HG03159 (cell line): Measurements from ENCODE around the gene ITM2A.

Source experiments
- ATAC-seq: cut with Tn5 transposase; IDR thresholded peaks from one replicate; pipeline ENCODE4 v1.9.1; 2021; ENCODE audit warnings: mild to moderate bottlenecking, moderate library complexity; ENCODE audit not compliant: unreplicated experiment

The ITM2A gene

DNA sequence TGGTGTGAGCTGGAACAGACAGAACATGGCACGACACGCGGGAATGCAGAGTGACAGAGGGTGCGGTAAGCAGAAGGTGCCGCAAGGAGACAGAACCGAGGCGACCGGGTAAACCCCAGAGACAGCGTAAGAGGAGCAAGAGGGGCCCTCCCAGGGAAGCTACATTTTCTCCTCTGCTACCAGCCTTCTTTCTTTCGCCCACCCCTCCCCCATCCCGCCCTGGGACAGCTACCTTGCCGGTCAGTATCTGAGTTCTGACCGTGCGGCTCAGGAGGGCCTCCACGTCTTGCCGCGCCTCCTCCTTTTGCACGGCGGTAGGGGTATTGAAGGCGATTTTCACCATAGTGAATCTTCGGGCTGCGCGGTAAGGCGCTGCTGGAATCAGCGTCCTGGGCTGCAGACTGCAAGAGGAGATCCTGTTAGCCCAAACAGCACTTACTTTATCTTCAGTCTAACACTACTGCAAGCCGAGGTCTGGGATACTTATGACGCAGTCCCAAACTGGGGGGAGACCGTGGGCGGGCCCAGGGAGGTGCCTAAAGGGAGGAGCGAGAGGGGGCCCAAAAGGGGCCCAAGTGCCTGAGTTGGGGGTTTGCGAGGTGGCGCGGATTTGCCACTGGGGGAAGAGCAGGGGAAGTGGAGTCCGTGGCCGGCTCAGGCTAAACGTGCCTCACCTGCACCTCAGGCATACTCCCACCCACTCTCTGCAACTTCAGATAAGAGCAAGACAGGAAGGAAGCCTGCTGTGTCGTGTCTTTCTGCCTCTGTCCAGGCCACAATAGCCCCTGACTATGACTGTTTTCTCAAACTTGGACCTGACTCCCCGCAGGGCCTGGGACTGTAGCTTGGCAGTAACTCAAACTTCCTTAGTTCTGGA, at the start of gene ITM2A:
TSS of gene ITM2A (minus strand) at position 462 of the 877 bp plus-strand sequence. CDS start at position 343, 119 bp downstream.
- peak; percentile 79 for ATAC-seq

DNA sequence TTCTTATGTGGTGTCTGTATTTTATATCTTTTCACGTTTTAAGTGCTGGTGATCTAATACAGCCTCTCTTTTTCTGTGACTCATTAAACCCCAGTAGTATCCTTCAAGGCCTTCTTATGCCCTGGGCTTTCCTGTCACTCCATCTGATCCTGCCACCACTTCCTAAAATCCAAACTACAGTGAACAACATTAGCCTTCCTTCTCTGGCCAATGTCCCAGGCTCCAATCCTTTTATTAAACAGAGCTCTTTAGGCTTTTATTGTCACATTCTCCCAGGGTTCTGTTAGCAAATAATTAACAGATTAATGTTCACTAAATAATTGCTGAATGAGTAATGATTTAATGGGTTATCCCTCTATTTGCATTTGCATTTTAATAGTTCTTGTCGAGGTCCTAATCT, 47.9 kb upstream of the ITM2A start:
- no peak for ATAC-seq

- no peak for ATAC-seq
Measured at GRCh38 chrX:79413963-79414362, 46.8 kb upstream of the ITM2A start.

- no peak for ATAC-seq
Measured at GRCh38 chrX:79412972-79413371, 45.8 kb upstream of the ITM2A start.

- ATAC-seq = no peak
Measured at GRCh38 chrX:79412166-79412565, 45.0 kb upstream of the ITM2A start.

DNA sequence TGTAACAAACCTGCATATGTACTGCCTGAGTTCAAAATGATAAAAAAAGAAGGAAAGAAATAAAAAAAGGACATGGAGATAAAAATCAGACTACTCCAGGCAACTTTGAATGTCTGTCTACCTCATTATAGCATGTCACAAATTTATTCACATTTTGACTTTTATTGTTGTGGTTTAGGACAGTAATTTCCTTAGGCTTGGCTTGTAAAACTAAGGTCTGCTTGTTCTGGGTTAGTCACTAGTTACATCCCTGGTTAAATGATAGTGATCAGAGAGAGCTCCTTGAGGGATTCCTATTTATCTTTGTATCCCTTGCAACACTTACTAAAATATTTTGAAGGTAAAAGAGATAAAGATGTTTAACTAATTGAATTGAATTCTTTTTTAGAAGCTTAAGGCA, 42.5 kb upstream of the ITM2A start:
- no peak for ATAC-seq

GRCh38 chrX:79408623-79409322, 41.6 kb upstream of the ITM2A start:
- no peak for ATAC-seq

DNA sequence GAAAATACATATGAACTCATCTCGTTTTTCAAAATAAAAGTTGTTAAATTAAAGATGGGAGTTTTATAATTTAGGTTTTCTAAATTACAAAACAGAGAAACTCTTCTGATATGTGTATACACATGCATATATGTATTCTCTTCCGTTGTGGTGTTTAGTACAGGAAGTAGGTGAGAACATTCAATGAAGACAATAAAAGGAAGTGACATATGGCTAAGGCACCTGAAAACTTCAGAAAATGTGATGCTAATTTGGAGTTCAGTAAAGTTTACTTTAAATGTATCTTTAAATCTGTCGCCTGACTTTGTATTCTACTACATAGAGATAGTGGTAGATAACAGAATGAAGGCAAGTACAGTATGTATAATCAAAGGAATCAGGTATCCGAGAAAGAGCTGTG, 33.5 kb upstream of the ITM2A start:
- no peak for ATAC-seq

GRCh38 chrX:79375340-79375739, 8.2 kb upstream of the ITM2A start:
- ATAC-seq = no peak

GRCh38 chrX:79371640-79372039, 4.5 kb upstream of the ITM2A start:
- no peak for ATAC-seq

GRCh38 chrX:79371101-79371500, 4.0 kb upstream of the ITM2A start:
- no peak for ATAC-seq

DNA sequence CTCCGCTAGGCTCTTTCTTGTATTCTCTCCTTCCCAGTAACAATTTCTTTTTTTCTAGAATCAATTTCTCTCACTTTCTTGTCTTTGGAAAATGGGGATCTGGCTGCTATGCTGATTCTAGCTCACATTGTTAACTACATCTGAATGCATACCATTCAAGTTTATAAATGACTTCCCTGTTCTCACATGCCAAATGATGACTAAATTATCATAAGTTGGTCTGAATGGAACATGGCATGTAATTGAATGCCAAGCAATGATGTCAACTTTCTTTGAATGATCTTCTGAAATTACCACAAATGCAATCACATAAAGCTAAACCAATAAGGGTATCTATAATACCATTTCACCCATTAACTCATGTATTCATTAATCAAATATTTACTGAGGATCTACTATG, 2.7 kb upstream of the ITM2A start:
- ATAC-seq = no peak

- no peak for ATAC-seq
Measured at GRCh38 chrX:79368441-79368840, 1.3 kb upstream of the ITM2A start.

DNA sequence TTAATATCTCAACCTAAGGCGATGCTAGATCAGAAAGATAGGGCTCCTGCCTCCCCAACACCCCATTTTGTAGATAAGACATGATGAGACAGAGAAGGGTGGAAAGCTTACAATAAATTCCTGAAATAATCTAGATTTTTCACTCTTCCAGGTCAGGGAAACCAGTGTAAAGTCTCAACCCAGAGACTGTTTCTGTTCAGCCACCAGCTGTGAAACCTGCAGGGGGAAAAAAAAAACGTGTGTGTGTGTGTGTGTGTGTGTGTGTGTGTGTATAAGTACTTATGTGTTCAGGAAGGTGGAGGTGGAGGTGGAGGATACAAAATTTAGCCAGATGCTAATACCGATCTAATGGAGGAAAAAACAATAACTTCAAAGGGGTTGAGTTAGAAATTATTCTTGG, 773 bp upstream of the ITM2A start:
- no peak for ATAC-seq

DNA sequence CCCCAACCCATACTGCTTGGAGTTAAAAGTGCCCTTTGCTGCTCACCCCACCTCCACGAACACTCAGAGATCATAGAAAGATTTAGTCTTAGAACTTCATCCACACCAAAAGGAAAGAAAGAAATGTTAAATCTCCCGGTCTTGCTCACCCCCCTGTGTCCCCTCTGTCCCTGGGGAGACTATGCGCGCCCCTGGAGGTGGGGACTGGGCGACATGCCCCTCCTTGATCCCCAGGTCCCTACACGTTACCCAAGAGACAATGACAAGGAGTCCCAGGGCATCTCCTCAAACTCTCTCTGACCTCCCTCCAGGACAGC, 620 bp downstream of the ITM2A start:
- ATAC-seq = no peak

- no peak for ATAC-seq
Measured at GRCh38 chrX:79365591-79365990, 1.5 kb downstream of the ITM2A start.

- ATAC-seq = no peak
Measured at GRCh38 chrX:79364306-79364705, 2.8 kb downstream of the ITM2A start.

DNA sequence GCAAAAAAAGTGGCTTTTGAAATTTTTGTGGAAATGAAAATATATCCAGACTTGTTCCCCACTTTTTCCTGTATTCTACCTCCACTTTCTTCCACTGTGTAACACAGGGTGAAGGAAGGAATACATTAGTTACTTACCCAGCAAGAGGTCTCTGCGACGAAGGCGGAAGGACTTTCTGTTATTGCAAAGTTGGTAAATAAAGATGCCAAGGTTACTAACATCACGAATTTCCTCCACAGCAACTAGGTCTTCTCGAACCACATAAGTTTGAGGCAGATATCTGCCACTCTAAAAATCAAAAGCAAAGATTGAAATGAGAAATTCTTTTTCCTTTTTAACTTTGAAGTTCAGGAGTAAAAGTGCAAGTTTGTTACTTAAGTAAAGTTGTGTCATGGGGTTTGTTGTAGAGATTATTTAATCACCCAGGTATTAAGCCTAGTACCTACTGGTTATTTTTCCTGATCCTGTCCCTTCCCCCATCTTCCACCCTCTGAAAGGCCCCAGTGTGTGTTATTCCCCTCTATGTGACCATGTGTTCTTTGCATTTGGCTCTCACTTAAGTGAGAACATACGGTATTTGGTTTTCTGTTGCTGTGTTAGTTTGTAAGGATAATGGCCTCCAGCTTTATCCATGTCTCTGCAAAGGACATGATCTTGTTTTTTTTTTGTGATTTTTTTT, 5.8 kb downstream of the ITM2A start:
- no peak for ATAC-seq

GRCh38 chrX:79336869-79337815, 30.0 kb downstream of the ITM2A start:
- ATAC-seq = no peak

DNA sequence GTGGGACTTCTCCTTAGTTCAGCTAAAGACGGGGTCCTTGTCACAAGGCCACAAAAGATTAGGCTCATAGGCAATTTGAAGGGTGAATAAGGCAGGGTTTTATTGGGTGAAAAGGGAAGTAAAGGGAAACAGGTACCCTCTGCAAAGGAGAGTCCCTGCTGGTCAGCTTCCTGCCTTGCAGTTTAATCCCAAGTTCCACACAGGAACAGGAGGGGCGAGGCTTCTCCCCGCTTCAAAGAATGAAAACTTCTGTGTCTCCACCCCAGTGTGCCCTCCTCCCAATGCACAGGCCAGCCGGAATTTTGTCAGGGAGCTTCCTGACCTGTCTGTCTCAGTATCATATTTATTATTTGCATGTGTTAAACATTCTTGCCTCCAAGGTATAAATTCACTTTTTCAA, 37.1 kb downstream of the ITM2A start:
- ATAC-seq = no peak
